GM12864 (cell line): ENCODE measurements around the gene MTOR.

Experiments
- DNase-seq: peaks from one replicate; pipeline ENCODE4 v3.0.0-alpha.2; 2011; ENCODE audit warnings: low read depth
- H3K4me3 ChIP-seq: 2 replicates; pipeline ENCODE4 v1.5.1; 2011; ENCODE audit warnings: mild to moderate bottlenecking, low read depth, low read length, control low read depth
- TF ChIP-seq, protein P1 (sequence below): IDR thresholded peaks from 2 replicates; pipeline ENCODE4 v1.5.1; 2011; ENCODE audit warnings: low read depth, mild to moderate bottlenecking, moderate library complexity, low read length, control low read depth, inconsistent platforms; ENCODE audit errors: missing control alignments

The MTOR gene

GRCh38 chr1:11058595-11059154, 203.7 kb downstream of the MTOR start:
- H3K4me3 ChIP-seq = peak overlapping the region; percentile 97
- DNase-seq = no peak
- TF ChIP-seq, protein P1, sequence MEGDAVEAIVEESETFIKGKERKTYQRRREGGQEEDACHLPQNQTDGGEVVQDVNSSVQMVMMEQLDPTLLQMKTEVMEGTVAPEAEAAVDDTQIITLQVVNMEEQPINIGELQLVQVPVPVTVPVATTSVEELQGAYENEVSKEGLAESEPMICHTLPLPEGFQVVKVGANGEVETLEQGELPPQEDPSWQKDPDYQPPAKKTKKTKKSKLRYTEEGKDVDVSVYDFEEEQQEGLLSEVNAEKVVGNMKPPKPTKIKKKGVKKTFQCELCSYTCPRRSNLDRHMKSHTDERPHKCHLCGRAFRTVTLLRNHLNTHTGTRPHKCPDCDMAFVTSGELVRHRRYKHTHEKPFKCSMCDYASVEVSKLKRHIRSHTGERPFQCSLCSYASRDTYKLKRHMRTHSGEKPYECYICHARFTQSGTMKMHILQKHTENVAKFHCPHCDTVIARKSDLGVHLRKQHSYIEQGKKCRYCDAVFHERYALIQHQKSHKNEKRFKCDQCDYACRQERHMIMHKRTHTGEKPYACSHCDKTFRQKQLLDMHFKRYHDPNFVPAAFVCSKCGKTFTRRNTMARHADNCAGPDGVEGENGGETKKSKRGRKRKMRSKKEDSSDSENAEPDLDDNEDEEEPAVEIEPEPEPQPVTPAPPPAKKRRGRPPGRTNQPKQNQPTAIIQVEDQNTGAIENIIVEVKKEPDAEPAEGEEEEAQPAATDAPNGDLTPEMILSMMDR = no peak

DNA sequence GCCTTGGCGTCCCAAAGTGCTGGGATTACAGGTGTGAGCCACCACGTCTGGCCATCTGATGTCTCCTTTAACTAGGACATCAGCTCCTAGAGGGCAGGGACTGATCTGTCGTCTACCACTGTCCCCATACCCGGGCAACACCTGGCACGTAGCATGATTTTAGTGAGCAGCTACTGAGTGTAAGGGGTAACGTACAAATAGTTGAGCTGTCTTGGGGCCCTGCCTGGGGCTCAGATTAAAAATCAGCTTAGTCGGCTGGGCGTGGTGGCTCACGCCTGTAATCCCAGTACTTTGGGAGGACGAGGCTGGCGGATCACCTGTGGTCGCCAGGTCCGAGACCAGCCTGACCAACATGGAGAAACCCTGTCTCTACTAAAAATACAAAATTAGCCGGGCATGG, 204.3 kb downstream of the MTOR start:
- no peak overlapping the region for H3K4me3 ChIP-seq
- TF ChIP-seq, protein P1 = no peak

DNA sequence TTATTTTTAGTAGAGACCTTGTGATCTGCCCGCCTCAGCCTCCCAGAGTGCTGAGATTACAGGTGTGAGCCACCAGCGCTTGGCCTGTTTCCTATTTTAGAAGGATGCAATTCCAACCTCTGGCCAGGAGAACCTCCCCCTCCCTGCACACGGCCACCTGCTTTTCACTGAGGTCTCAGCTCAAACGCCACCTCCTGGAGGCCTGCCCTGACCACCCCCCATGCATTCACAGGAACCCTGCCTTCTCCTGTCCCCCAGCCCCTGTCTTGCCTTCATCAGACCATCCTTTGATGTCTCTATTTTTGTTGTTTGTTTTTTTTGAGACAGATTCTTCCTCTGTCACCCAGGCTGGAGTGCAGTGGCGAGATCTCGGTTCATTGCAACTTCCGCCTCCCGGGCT, 204.9 kb downstream of the MTOR start:
- no peak for DNase-seq
- no peak overlapping the region for H3K4me3 ChIP-seq
- TF ChIP-seq, protein P1 = no peak

More for the DNA sequence above, 204.3 kb downstream of the MTOR start:
- no peak for DNase-seq
